ENCODE data around the gene RND3.

Gene RND3

GRCh38 chr2:150441784-150442183, 45.7 kb downstream of the RND3 start:
- no peak for DNase-seq (ENCODE audit: low read depth, low spot score)

GRCh38 chr2:150441226-150441625, 46.2 kb downstream of the RND3 start:
- no peak for DNase-seq (ENCODE audit: low read depth, low spot score)

- no peak for DNase-seq (ENCODE audit: low read depth, low spot score)
These were observed 48.8 kb downstream of the RND3 start for GRCh38 chr2:150438654-150439053.

- no peak for DNase-seq (ENCODE audit: low read depth, low spot score)
These were observed 49.4 kb downstream of the RND3 start for GRCh38 chr2:150438041-150438440.

GRCh38 chr2:150432312-150432625, 55.2 kb downstream of the RND3 start:
- no peak for DNase-seq (ENCODE audit: low read depth, low spot score)

GRCh38 chr2:150431561-150432311, 55.7 kb downstream of the RND3 start:
- DNase-seq (ENCODE audit: low read depth, low spot score), result no peak

GRCh38 chr2:150429384-150429961, 58.0 kb downstream of the RND3 start:
- no peak for DNase-seq (ENCODE audit: low read depth, low spot score)

GRCh38 chr2:150428641-150429040, 58.8 kb downstream of the RND3 start:
- DNase-seq (ENCODE audit: low read depth, low spot score), result no peak

- DNase-seq (ENCODE audit: low read depth, low spot score), result no peak
These were observed 60.2 kb downstream of the RND3 start for GRCh38 chr2:150427298-150427697.

GRCh38 chr2:150426724-150427123, 60.7 kb downstream of the RND3 start:
- no peak for DNase-seq (ENCODE audit: low read depth, low spot score)

- no peak for DNase-seq (ENCODE audit: low read depth, low spot score)
These were observed 61.2 kb downstream of the RND3 start for GRCh38 chr2:150426315-150426714.

GRCh38 chr2:150425121-150425955, 62.1 kb downstream of the RND3 start:
- DNase-seq (ENCODE audit: low read depth, low spot score), result no peak

- no peak for DNase-seq (ENCODE audit: low read depth, low spot score)
These were observed 63.1 kb downstream of the RND3 start for GRCh38 chr2:150424406-150424805.

- DNase-seq (ENCODE audit: low read depth, low spot score), result no peak
These were observed 66.3 kb downstream of the RND3 start for GRCh38 chr2:150421126-150421651.

GRCh38 chr2:150418916-150419315, 68.6 kb downstream of the RND3 start:
- no peak for DNase-seq (ENCODE audit: low read depth, low spot score)
